ENCODE results near the gene NPAS2. TPM values are rescaled to one million over a fixed set of nuclear protein-coding genes. Genes with fewer than 3 reads are reported as not detected.

The NPAS2 gene
- total RNA-seq, 2 donors from 2014 or later, result 29.2 to 50.8 TPM

GRCh38 chr2:100779908-100780202 lies 40.1 kb upstream of the NPAS2 start:
- no peak for TF ChIP-seq CTCF (IDR thresholded peaks at IDR 0.05)
- Histone ChIP-seq H3K4me1 (ENCODE audit: control insufficient read depth in 1 of 2, low read depth in 2 of 2) (no peaks in the 10 kb centered on the region), H3K27me3 (replicated peaks; ENCODE audit: insufficient read depth) (no peaks in the 10 kb centered on the region), H3K9me3 (no peaks in the 10 kb centered on the region), H3K27ac (no peak overlapping the region), H3K4me3 (no peak overlapping the region), H3K36me3 (no peaks in the 10 kb centered on the region)
- no peak for ATAC-seq (ENCODE audit: insufficient number of reproducible peaks, low FRiP score, low read depth)
- DNase-seq (ENCODE audit: low spot score), result no peak

GRCh38 chr2:100780203-100781008 lies 39.5 kb upstream of the NPAS2 start:
- Histone ChIP-seq H3K27me3 (replicated peaks; ENCODE audit: insufficient read depth) (no peaks in the 10 kb centered on the region), H3K4me1 (ENCODE audit: control insufficient read depth in 1 of 2, low read depth in 2 of 2) (peaks cover 0 to 1% of the 10 kb centered on the region in 2 donors), H3K36me3 (no peaks in the 10 kb centered on the region), H3K9me3 (no peaks in the 10 kb centered on the region), H3K4me3 (no peak overlapping the region), H3K27ac (no peak overlapping the region)
- no peak for ATAC-seq (ENCODE audit: insufficient number of reproducible peaks, low FRiP score, low read depth)
- no peak for TF ChIP-seq CTCF (IDR thresholded peaks at IDR 0.05)
- DNase-seq (ENCODE audit: low spot score), result no peak

GRCh38 chr2:100781009-100781325 lies 39.0 kb upstream of the NPAS2 start:
- no peak for TF ChIP-seq CTCF (IDR thresholded peaks at IDR 0.05)
- no peaks in the 10 kb centered on the region for H3K36me3 ChIP-seq
- H3K4me3 ChIP-seq, result no peak overlapping the region
- H3K9me3 ChIP-seq, result no peaks in the 10 kb centered on the region
- peaks cover 3 to 7% of the 10 kb centered on the region in 2 donors for H3K4me1 ChIP-seq (ENCODE audit: control insufficient read depth in 1 of 2, low read depth in 2 of 2)
- no peak overlapping the region for H3K27ac ChIP-seq
- ATAC-seq (ENCODE audit: insufficient number of reproducible peaks, low FRiP score, low read depth) (no peak), DNase-seq (ENCODE audit: low spot score) (no peak)
- H3K27me3 ChIP-seq (replicated peaks; ENCODE audit: insufficient read depth), result no peaks in the 10 kb centered on the region

- H3K27ac ChIP-seq, result no peak overlapping the region
- H3K27me3 ChIP-seq (replicated peaks; ENCODE audit: insufficient read depth), result no peaks in the 10 kb centered on the region
- H3K4me1 ChIP-seq (ENCODE audit: control insufficient read depth in 1 of 2, low read depth in 2 of 2), result peaks cover 8 to 12% of the 10 kb centered on the region in 2 donors
- no peak overlapping the region for H3K4me3 ChIP-seq
- TF ChIP-seq CTCF (IDR thresholded peaks at IDR 0.05), result no peak
- ATAC-seq (ENCODE audit: insufficient number of reproducible peaks, low FRiP score, low read depth) (no peak), DNase-seq (ENCODE audit: low spot score) (no peak)
- no peaks in the 10 kb centered on the region for H3K36me3 ChIP-seq
- no peaks in the 10 kb centered on the region for H3K9me3 ChIP-seq
These were observed 38.2 kb upstream of the NPAS2 start for GRCh38 chr2:100781523-100782379.

GRCh38 chr2:100782380-100782878 lies 37.5 kb upstream of the NPAS2 start:
- H3K27ac ChIP-seq, result no peak overlapping the region
- no peak for DNase-seq (ENCODE audit: low spot score)
- no peak overlapping the region for H3K4me3 ChIP-seq
- no peak for ATAC-seq (ENCODE audit: insufficient number of reproducible peaks, low FRiP score, low read depth)
- no peaks in the 10 kb centered on the region for H3K9me3 ChIP-seq
- H3K27me3 ChIP-seq (replicated peaks; ENCODE audit: insufficient read depth), result no peaks in the 10 kb centered on the region
- TF ChIP-seq CTCF (IDR thresholded peaks at IDR 0.05), result no peak
- peaks cover 10 to 17% of the 10 kb centered on the region in 2 donors for H3K4me1 ChIP-seq (ENCODE audit: control insufficient read depth in 1 of 2, low read depth in 2 of 2)
- no peaks in the 10 kb centered on the region for H3K36me3 ChIP-seq
